NCI-H2081 (cell line): ENCODE results near the gene CYSTM1.

ENCODE experiments used
- DNase-seq, 2 experiments: peaks; one replicate each; lab custom pipeline; 2025; lab: John Stamatoyannopoulos, UW

The CYSTM1 gene

DNA sequence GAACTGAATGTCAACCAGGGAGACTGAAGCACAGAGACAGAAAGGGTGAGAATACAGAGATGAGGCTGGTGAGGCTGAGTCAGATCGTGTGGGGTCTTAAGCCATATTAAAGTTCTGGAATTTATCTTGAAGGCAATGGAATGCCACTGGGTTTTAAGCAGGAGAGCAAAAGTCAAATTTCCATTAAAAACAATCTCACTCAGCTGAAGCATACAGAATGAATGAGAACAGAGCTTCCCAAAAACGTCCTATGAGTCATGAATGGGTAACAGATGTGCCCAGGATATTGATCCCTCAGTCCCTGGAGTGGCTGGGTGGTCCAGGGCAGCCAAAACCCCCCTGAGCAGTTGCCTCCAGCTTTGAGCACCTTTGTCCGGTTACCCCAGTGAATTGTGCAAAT is 83.0 kb downstream of the CYSTM1 start:
- no peak for DNase-seq

DNA sequence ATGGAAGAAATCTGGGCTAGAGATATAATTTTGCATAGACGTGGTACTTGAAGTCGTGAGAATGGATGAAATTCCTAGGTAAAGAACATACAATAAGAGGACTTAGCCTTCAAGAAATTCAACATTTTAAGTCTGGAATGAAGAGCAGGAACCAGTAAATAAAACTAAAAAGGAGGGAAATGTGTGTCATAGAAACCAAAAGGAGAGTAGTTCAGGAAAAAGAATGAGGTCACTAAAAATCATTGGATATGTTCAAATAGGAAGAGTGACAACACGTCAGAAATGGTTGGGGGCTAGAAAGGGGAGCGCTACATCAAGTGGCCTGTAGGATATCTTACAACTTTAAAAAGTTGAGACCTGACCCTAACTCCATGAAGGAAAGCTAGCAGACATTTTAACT is 83.9 kb downstream of the CYSTM1 start:
- DNase-seq = no peak

GRCh38 chr5:140259500-140259899 is 84.5 kb downstream of the CYSTM1 start:
- DNase-seq = no peak

DNA sequence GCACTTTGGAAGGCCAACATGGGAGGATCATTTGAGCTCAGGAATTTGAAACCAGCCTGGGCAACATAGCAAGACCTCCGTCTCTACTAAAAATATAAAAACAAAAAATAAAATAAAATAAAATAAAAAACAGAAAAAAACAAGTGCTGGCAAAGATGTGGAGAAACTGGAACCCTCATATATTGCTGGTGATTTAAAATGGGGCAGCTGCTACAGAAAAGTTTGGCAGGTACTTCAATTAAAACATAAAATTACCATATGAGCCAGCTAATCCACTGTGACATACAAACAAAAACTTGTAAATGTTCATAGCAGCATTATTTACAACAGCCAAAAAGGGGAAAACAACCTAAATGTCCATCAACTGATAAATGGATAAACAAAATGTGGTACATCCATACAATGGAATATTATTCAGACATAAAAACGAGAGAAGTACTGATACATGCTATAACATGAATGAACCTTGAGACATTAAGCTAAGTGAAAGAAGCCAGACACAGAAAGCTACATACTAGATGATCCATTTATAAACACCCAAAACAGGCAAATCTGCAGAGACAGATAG is 85.2 kb downstream of the CYSTM1 start:
- DNase-seq = no peak

- peak in 1 of 2 experiments; percentile 25 for DNase-seq
Measured at GRCh38 chr5:140261403-140262171, 86.6 kb downstream of the CYSTM1 start.

- DNase-seq = no peak
Measured at GRCh38 chr5:140262221-140262620, 87.2 kb downstream of the CYSTM1 start.

GRCh38 chr5:140262839-140263238 is 87.9 kb downstream of the CYSTM1 start:
- no peak for DNase-seq

GRCh38 chr5:140265845-140266244 is 90.9 kb downstream of the CYSTM1 start:
- DNase-seq = no peak

DNA sequence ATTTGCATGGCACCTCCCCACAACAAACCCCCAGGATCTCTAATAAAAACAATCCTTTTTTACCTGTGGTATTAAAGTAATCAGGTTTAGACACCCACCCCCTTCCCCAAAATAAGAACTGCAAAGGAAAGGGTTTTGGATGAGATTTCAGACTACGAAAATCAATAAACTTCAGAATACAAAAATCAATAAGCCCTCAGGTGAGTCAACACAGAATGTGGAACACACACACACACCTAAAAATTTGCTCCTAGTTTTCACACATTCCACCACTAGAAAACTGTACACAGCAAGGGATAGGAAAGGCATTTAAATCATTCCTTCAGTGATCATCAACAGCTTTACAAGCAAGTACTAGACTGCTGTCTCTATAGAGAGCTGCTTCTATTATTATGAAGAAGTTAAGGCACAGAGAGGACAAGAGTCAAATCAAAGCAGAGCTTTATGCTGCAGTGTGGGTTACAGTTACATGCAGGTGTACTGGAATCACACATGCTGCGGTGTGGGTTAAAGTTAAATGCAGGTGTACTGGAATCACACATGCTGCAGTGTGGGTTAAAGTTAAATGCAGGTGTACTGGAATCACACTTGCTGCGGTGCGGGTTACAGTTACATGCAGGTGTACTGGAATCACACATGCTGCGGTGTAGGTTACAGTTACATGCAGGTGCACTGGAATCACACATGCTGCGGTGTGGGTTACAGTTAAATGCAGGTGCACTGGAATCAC is 91.6 kb downstream of the CYSTM1 start:
- no peak for DNase-seq

DNA sequence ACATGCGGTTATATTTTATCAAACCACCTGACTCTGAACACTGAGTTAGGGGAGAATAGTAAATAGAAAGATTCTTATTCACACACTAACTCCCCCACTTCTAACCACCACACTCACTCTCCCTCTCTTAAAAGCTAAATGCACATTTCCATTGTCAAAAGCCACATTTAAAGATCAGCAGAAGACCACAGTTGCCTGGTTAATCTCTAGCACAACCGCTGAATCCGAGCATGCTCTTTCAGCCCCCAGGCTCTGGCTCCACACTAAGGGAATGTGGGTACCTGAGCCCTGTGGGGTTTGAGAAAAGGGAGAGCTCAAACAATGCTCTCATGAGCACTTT is 92.2 kb downstream of the CYSTM1 start:
- DNase-seq = no peak

DNA sequence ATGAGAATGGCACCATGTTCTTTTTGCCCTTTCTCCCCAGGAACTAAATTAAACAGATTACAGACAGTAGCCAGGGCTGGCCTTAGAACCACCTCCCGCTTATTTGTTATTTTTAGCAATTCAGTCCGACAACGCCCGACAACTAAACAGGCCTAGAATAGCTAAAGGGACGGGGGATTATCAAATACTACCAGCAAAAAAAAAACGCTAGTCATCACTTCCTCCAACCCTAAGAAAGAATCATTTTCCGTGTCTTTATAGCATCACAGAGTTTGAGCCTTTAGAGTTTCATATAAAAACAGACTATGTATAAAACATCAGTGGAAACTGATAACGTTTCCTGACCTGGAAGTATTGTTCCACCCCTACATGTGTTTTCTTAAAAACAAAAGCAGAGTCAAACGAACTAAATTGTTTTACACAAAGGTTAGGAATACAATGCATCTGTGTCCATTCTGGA is 92.6 kb downstream of the CYSTM1 start:
- no peak for DNase-seq

DNA sequence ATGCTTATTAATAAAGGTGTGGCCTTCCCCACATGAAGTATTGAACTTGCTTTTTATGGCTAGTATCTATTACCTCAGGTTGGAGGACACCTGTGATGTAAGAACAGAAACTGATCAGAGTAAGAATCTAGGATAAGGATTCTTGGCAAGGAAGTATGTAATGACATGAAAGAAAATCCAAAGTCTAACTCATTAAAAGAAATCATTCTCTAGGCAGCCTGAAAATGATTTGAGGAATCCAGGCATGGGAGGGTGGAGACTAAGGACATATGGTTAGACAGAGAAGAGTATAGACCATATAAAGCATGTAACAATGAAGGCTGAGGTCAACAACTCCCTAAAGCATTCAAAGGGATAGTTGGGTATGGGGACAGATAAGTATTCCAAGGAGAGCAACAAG is 95.0 kb downstream of the CYSTM1 start:
- DNase-seq = no peak

- DNase-seq = no peak
Measured at GRCh38 chr5:140273401-140273877, 98.5 kb downstream of the CYSTM1 start.

DNA sequence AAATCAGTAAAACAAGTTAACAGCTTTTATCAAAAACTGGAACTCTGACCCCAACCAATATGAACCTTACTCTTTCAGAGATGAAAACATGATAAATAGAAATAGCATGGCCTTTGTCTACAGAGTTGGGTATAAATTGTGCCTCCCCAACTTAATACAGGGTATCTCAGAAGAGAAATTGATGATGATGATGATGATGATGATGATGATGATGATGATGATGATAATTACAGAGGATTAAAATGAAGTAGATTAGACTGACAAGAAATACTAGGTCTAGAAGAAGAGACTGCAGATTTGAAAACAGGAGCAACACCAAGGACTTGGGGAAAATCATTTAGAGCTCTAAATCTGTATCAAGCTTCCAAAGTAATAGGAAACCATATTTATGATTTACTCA is 100.8 kb downstream of the CYSTM1 start:
- no peak for DNase-seq

DNA sequence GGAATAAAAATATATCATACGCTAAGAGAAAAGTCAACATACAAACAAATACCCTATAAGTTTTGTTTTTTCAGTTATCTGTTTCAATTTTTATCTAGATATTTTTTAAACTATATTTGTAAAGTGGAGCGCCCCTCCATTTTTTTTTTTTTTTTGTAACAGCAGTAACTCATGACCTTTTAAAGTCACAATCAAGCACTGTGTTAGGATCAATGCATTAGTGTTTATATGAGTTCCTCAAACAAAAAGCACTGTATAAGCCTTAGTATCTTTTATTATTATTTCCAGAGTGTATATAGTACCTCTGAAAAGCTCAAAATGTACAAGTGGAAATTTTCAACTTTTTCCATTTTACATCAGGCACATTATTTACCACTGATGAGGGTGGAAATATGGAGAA is 107.3 kb downstream of the CYSTM1 start:
- DNase-seq = no peak

GRCh38 chr5:140284013-140284412 is 109.0 kb downstream of the CYSTM1 start:
- no peak for DNase-seq

DNA sequence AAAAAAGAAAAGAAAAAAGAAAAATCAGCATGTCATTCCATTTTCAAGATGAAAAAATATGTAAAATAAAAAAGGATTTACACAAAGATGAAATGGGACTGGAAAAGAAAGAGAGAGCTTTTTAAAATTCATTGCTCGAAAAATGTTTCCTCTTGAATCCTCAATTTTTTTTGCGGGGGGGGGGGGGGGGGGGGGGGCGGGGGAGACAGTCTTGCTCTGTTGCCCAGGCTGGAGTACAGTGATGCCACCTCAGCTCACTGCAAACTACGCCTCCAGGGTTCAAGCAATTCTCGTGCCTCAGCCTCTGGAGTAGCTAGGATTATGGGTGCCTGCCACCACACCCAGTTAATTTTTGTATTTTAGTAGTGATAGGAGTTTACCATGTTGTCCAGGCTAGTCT is 111.4 kb downstream of the CYSTM1 start:
- DNase-seq = no peak

DNA sequence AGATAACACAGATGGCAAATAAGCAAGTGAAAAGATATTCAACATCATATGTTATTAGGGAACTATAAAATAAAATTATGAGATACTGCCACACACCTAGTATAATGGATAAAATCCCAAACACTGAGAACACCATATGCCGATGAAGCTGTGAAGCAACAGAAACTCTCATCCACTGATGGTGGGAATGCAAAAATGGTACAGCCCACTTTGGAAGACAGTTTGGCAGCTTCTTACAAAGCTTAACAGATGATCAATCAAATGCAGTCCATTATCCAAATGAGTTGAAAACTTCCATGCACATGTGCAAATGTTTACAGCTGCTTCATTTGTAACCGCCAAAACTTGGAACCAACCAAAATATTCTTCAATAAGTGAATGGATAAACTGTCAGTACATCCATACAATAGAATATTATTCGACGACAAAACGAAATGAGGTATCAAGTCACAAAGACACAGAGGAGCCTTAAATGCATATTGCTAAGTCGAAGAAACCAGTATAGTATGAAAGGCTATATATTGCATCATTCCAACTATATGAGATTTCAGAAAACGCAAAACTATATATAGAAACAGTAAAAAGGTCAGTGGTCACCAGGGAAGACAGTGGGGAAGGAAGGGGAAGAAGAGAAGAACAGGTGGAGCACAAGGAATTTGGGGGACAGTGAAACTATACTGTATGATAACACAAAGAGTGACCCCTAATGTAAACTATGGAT is 113.0 kb downstream of the CYSTM1 start:
- no peak for DNase-seq

DNA sequence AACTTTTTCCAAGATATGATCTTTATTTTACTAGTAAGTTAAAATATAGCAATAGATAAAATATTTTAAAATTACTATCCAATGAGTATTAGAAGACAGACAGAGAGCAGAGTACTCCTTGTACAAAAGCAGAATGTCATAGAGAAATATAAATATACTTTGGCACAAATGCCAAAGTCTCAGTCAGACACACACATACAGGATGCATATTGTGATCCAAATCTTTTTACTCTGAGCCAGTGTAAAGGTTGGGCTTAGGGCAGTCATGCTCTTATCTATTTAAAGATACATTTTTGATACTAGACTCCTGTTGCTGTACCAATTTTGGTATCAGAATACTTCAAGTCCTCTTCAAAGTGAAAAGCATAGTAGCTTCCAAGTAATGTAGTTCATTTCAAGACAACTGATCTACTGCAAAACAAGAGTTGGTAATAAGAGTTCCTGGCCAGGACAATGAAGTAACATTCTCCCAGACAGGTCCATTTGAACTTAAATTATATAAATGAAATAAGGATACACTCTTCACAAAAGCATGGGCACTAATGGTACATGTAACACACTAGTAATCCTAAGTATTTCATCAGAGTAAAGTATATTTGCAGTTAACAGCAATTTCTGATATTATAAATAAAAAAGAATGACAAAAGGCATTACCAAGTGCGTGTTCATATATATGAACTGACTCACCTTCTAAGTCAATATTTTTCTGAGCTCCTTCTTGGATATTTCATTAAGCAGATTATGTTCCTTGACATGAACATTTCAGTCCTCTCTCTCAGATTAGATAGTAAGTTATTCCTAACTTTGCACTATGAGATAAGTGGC is 117.4 kb downstream of the CYSTM1 start:
- DNase-seq = no peak
